Mesenteric fat pad (tissue), 1 donor: Measurements from ENCODE around the gene ADORA2A. TPM values are rescaled to one million over a fixed set of nuclear protein-coding genes. Genes with fewer than 3 reads are reported as not detected.

Experiments
- DNase-seq: peaks from one replicate; pipeline ENCODE4 v3.0.0-alpha.2; 2020; ENCODE audit warnings: low spot score
- long read RNA-seq: library from polyadenylated mRNA; unstranded; transcript quantifications from one replicate; pipeline ENCODE4 v2.0.0, GENCODE V29; 2020
- total RNA-seq: library from RNA; stranded (reverse); fragmentation: NEBNext Ultra II Directional; extraction: Animal tissue kit (Norgen Biotek cat#: 25700); gene quantifications from one replicate; pipeline ENCODE4 v1.2.1, GENCODE V29; 2021
- donor health status: DM: yes; HTN: yes; CAD: no.

The ADORA2A gene
- total RNA-seq, result 2.6 TPM
- long read RNA-seq, partial matches to known transcripts, result 1 of 9 reads
- long read RNA-seq, other reads (novel, unspliced or antisense), result 6 of 9 reads

- no peak for DNase-seq
These were observed at the start of gene ADORA2A for GRCh38 chr22:24427500-24428164. Gene ADORA2A, plus strand, starts transcription at chr22:24427599. Its CDS starts 5,806 bp downstream, at chr22:24433405.

GRCh38 chr22:24379536-24379935 is 47.9 kb upstream of the ADORA2A start:
- DNase-seq, result no peak

- no peak for DNase-seq
These were observed 47.0 kb upstream of the ADORA2A start for GRCh38 chr22:24380220-24380904.

- DNase-seq, result no peak
These were observed 46.5 kb upstream of the ADORA2A start for GRCh38 chr22:24380905-24381230.

GRCh38 chr22:24383061-24383460 is 44.3 kb upstream of the ADORA2A start:
- DNase-seq, result no peak

- DNase-seq, result no peak
These were observed 43.3 kb upstream of the ADORA2A start for GRCh38 chr22:24384131-24384530.

GRCh38 chr22:24386937-24387471 is 40.4 kb upstream of the ADORA2A start:
- no peak for DNase-seq

GRCh38 chr22:24389680-24390079 is 37.7 kb upstream of the ADORA2A start:
- no peak for DNase-seq

GRCh38 chr22:24390156-24390555 is 37.2 kb upstream of the ADORA2A start:
- no peak for DNase-seq

GRCh38 chr22:24390576-24390975 is 36.8 kb upstream of the ADORA2A start:
- DNase-seq, result no peak

- no peak for DNase-seq
These were observed 35.6 kb upstream of the ADORA2A start for GRCh38 chr22:24391836-24392217.

- no peak for DNase-seq
These were observed 35.0 kb upstream of the ADORA2A start for GRCh38 chr22:24392218-24392931.

- DNase-seq, result no peak
These were observed 34.3 kb upstream of the ADORA2A start for GRCh38 chr22:24393012-24393559.

- no peak for DNase-seq
These were observed 33.6 kb upstream of the ADORA2A start for GRCh38 chr22:24393848-24394247.

- DNase-seq, result no peak
These were observed 33.1 kb upstream of the ADORA2A start for GRCh38 chr22:24394254-24394653.

GRCh38 chr22:24398409-24398808 is 29.0 kb upstream of the ADORA2A start:
- no peak for DNase-seq

- no peak for DNase-seq
These were observed 27.2 kb upstream of the ADORA2A start for GRCh38 chr22:24400034-24400725.

- DNase-seq, result no peak
These were observed 26.4 kb upstream of the ADORA2A start for GRCh38 chr22:24400726-24401596.

- no peak for DNase-seq
These were observed 25.4 kb upstream of the ADORA2A start for GRCh38 chr22:24401931-24402367.
